Suprapubic skin (tissue), 3 donors: Measurements from ENCODE around the gene RIMS1.

Source experiments
- CTCF ChIP-seq, 2 donors: fragments of 200-600 bp in 1 of 2; fragments of 450-650 bp in 1 of 2; sonication (generic) in 1 of 2; IDR thresholded peaks; one replicate each; pipeline ENCODE4 v1.5.1; 2016 to 2019; ENCODE audit warnings: antibody characterized with exemption in 2 of 2, mild to moderate bottlenecking in 1 of 2, moderate library complexity in 1 of 2
- EP300 ChIP-seq: sonication (generic); formaldehyde crosslinking; IDR thresholded peaks from one replicate; pipeline ENCODE4 v1.6.1; 2017; ENCODE audit warnings: antibody characterized with exemption

DNA sequence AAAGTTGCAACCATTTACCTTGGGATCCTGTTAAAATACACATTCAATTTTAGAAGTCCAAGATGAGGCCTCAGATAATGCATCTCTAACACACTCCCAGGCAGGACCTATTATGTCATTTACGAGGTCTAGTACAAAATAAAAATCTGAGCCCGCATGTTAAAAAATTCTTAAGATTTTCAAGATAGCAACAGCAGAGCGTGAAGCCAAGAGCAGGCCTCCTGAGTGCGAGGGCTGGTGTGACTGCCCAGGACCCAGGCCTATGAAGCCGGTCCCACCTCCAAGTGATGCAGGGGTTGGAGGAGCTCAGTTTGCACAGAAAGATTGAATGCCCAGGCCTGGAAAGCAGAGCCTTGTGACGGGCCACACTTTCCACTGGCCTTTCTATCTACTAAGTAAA, 524.4 kb downstream of the RIMS1 start:
- TF ChIP-seq EP300 (no peak), CTCF (IDR thresholded peaks at IDR 0.05) (no peak)
